Measurements from ENCODE around the gene LRRFIP2.
"Not testable (repeated sequence)": the region's sequence is repeated elsewhere in the genome, so short reads cannot be mapped to it uniquely, and the experiment has no call there.

Gene LRRFIP2, protein sequence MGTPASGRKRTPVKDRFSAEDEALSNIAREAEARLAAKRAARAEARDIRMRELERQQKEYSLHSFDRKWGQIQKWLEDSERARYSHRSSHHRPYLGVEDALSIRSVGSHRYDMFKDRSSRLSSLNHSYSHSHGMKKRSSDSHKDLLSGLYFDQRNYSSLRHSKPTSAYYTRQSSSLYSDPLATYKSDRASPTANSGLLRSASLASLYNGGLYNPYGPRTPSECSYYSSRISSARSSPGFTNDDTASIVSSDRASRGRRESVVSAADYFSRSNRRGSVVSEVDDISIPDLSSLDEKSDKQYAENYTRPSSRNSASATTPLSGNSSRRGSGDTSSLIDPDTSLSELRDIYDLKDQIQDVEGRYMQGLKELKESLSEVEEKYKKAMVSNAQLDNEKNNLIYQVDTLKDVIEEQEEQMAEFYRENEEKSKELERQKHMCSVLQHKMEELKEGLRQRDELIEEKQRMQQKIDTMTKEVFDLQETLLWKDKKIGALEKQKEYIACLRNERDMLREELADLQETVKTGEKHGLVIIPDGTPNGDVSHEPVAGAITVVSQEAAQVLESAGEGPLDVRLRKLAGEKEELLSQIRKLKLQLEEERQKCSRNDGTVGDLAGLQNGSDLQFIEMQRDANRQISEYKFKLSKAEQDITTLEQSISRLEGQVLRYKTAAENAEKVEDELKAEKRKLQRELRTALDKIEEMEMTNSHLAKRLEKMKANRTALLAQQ

DNA sequence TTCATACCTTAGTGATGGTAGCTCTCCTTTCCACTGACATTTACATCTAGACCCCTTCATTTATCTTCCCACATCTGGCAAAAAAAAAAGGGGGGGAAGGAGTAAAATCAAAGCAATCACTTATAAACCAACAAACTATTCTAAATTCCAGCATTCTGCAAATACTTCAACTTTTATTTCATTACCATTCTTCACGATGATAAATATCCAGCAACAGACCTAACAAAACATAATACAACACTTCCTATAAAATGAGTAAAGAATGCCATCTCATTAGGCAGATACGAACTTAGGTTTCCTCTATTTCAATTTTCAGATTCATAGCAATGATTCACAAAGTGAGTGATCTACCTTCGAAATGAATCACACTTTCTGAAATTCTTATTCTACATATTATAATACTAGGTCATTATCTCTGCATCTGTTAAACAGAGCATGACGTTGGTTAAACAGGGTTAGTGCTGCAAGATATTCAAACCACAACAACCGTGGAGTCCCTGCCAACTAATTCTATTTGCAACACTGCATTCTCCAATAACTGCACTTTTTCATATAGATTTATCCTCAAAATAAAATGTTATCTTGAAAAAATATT is at the start of gene LRRFIP2:
TSS of gene LRRFIP2 (minus strand) at position 51 of the 595 bp plus-strand sequence. CDS start 25,599 bp downstream, outside the sequence.
- no peak for DNase-seq (ENCODE audit: low read depth, low spot score)

DNA sequence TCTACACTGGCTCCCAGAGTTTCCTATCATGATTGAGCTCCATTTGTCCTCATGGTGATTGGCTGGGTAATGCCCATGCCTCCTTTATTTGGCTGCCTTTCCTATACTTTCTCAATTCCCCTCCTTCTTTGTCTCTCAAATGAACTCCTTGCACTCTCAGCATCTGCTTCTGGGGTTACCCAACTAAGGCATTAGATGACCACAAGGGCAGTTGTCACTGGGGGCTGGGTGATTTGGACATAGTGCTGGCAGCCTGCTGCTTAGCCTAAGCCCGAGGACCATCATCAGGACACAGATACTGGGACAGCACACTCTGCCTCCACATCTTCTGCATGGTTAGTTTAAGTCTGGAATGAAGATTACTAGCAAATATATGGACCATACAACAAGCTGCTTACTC is 49.2 kb upstream of the LRRFIP2 start:
- no peak for DNase-seq (ENCODE audit: low read depth, low spot score)

DNA sequence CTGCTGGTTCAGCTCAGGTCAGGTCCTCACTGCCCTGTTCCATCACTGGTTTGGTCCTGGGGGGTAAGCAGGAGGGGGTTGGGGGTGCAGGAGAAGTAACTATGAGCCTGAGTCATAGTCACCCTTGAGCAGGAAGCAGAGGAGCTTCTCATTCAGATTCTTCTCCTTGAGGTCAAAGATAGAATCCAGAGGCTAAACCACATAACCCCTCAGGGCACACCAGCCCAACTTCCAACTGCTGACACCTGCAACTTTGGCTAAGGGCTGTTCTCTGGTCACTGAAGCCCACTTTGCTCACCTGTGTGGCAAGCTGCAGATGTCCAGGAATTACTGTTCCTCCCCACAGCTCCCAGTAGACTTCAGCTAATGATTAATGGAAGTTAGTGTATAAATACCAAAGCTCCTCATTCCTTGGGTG is 48.8 kb upstream of the LRRFIP2 start:
- DNase-seq (ENCODE audit: low read depth, low spot score) = no peak

DNA sequence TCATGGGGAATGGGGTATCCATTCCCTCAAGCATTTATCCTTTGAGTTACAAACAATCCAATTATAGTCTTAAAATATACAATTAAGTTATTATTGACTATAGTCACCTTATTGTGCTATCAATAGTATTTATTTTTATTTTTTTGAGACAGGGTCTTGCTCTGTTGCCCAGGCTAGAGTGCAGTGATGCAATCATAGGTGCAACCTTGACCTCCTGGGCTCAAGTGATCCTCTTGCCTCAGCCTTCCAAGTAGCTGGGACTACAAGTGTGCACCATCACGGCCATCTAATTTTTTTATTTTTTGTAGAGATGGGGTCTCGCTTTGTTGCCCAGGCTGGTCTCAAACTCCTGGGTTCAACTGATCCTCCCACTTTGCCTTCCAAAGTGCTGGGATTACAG is 48.2 kb upstream of the LRRFIP2 start:
- not testable (repeated sequence) for DNase-seq (ENCODE audit: low read depth, low spot score)

DNA sequence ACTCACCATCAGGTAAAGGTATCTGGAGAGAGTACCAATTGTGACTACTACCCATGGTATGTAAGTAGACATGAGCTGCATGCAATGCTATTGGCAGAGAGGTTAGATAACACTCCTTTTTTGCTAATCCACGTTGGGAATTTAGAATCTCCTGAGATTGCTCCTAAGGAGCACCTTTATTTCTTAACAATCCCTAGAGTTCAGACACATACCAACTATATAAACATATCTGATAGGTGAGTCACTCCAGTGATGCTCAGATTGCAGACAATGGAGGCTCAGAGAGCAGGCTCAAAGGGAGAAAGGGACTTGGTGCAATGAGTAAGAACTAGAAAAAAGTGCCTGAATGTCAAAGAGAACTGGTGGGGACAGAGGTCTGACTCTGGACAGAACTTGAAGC is 47.0 kb upstream of the LRRFIP2 start:
- DNase-seq (ENCODE audit: low read depth, low spot score) = no peak

DNA sequence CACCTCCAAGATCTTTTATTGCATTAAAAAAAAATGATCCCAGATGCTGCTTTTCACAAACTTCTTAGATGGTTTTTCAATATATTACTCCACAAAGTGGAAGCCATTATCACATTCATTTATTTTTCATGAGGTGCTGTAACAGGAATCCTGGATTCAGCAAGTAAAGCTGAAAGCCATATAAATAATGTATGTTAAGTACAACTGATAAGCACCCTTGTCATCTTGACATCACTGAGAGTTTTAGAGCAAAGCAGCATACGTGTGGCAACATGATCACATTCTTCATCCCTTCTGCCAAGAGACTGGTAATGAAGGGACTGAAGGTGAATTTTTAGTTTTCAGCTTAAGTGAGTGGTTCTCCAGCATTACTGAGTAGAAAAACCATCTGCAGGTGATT is 44.9 kb upstream of the LRRFIP2 start:
- no peak for DNase-seq (ENCODE audit: low read depth, low spot score)

DNA sequence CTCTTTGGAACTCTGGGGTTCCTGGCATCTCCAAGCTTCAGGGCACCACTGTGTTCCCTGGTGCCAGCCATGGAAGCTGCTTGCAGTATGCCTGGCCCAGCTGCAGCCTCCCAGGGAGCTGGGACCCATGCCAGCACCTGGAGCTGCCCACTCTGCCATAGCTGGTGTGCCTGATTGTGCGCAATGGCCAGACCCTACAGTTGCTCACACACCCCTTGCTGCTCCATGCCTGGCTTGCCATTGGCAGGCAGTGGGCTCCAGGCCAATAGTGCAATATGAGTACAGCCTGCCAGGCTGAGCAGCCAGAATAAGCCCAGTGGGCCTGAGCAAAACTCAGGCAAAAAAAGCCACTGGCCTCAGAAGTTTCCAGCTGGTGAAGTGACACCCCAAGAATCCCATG is 43.8 kb upstream of the LRRFIP2 start:
- DNase-seq (ENCODE audit: low read depth, low spot score) = no peak

DNA sequence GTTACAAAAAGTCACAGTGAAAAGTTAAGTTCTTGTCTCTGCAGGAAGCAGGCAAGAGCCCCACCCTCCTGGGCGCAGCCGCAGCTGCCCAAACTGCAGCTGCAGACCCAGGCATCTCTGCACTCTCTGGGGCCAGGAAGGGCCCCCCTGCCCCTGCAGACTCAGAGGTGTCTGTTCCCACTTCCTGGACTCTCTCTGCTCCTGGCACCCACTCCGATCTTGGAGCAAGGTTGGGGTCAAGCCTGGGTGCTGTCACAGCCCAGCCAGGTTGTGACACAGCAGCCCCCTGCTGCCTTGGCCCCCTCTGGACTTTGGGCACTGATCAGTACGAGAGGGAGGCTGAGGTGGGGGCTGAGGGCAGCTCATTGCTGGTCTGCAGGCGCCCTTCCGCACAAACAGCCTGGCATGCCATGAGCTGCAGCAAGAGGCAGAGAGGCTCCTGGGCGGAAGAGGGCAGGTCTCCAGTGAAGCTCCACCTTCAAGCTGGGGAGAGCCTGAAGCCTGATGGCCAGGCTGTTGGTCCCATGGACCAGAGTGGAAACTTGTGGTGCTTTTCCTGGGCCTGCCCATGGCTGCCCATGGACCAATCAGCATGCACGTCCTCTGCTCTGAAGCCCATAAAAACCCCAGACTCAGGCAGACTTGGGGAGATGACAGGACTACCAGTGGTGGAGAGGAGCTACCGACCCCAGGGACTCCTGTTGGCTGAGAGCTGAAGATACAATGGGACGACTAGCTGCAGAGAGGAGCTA is 42.9 kb upstream of the LRRFIP2 start:
- no peak for DNase-seq (ENCODE audit: low read depth, low spot score)

DNA sequence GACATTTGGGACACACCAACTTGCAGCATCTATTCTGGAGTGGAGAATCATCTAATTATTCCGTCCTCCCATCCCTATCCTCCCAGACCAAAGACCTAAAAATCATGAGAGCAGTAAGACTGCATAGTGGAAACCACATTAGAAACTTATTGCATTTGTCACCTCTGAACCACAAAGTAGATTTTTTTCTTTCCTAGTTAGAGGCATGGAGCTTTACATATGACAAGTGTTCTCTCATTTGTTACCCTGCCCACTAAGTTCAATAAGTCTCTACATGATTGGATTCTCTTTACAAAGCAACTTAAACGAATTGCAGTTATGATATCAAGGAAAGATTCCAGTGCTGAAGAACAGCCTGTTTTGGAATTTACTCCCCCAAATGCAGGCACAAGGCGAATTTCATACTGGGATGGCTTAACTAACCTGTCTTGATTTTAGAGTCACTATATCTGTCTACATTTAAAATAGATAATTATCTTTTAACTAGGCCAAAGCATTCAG is 42.3 kb upstream of the LRRFIP2 start:
- DNase-seq (ENCODE audit: low read depth, low spot score) = no peak

DNA sequence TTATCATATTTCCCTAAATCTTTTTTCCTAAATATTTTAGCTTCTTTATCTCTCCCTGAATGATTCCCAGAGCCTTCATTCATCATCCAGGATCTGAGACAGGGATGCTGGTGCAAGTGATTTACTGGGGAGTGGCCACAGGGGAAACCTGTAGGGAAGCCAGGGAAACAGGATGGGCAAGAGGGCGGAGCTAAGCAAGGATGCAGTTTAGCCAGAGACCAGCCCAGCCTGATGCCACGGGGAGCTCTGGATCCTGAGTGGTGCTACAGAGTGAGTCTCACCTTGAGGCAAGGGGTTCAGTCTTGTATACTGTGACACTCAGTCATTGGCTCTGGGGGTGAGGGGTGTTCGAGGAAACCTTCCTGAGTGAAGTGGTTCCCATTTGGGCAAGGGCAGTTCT is 39.7 kb upstream of the LRRFIP2 start:
- no peak for DNase-seq (ENCODE audit: low read depth, low spot score)

DNA sequence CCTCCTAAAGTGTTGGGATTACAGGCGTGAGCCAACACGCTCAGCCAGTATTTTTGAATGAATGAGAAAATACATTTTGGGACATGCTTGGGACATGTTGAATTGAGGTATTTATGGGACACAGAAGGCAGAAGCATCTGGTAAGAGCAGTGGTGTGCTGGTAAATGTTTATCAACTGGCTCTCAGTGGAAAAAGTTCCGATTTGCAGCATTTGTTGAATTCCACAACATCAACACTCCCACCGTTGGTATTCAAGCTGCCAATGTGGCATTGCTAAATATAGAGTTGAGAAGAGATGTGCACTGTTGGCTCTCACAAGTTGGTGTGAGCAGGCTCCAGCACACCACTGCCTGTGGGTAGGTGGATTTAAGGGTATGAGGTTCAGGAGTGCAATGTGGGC is 35.8 kb upstream of the LRRFIP2 start:
- DNase-seq (ENCODE audit: low read depth, low spot score) = no peak

DNA sequence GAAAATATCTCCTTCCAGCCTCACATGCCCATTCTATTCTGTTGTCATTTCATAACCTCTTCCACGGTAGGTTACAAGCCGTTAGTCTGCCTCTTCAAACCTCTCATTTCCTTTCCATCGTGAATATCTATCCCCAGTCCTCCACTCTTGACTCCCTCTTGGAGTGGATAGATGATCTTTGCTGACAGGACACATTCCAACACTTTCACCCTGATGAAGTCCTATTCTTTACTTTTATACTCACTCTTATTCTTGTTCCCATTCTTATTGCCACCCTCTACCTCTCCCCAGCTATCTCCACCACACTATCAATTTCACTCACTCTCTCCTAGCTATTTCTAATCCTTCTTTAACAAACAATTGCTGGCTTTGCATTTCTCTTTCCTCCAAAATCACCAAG is 34.2 kb upstream of the LRRFIP2 start:
- DNase-seq (ENCODE audit: low read depth, low spot score) = not testable (repeated sequence)

DNA sequence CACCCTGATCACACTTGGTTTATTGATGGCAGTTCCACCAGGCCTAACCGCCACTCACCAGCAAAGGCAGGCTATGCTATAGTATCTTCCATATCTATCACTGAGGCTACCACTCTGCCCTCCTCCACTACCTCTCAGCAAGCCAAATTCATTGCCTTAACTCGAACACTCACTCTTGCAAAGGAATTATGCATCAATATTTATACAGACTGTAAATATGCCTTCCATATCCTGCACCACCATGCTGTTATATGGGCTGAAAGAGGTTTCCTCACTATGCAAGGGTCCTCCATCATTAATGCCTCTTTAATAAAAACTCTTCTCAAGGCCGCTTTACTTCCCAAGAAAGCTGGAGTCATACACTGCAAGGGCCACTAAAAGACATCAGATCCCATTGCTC is 33.6 kb upstream of the LRRFIP2 start:
- DNase-seq (ENCODE audit: low read depth, low spot score) = not testable (repeated sequence)

DNA sequence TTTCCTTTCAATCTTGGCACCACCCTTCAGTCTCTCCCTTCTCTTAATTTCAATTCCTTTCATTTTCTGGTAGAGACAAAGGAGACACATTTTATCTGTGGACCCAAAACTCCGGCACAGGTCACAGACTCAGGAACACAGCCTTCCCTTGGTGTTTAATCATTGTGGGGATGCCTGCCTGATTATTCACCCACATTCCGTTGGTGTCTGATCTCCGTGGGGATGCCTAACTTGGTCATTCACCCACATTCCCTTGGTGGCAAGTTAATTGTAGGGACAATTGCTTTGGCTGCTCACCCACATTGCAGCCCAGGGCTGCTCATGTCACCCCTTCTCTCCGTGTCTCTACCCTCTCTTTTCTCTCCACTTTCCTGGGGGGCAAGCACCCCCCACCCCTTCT is 31.7 kb upstream of the LRRFIP2 start:
- not testable (repeated sequence) for DNase-seq (ENCODE audit: low read depth, low spot score)

DNA sequence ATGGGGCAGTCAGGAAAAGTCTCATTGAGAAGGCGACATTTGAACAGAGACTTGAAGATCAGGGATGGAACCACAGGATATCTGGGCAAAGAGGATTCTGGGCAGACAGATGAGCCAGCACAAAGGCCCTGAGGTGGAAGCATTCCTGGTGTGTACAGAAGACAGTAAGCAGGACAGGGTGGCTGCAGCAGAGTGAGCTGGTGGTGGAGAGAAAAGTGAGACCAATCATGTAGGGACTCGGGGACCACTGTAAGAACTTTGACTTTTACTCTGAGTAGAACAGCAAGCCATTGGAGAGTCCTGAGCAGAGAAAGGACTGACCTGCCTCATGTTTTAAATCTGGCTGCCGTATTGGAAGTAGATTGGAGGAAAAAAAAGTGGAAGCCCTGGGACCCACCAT is 29.9 kb upstream of the LRRFIP2 start:
- DNase-seq (ENCODE audit: low read depth, low spot score) = no peak

DNA sequence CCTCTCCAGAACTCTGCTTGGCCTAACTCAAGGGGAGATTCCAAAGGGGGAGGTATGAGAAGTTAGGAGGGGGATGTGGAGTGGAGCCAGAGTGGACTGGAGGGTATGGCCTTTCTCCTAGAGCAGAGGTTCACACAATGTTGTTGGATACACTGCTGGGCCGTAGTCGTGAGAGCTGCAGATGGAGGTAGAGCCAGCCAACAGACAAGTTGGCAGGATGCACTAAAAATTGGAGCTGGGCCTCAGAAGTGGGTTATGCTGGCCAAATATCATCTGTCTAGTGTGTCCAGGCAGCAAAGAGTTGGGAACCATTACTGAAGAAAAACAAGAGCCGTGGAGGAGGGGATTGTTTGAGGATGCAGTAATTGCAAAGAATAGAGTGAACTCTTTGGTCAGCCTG is 27.7 kb upstream of the LRRFIP2 start:
- DNase-seq (ENCODE audit: low read depth, low spot score) = no peak

DNA sequence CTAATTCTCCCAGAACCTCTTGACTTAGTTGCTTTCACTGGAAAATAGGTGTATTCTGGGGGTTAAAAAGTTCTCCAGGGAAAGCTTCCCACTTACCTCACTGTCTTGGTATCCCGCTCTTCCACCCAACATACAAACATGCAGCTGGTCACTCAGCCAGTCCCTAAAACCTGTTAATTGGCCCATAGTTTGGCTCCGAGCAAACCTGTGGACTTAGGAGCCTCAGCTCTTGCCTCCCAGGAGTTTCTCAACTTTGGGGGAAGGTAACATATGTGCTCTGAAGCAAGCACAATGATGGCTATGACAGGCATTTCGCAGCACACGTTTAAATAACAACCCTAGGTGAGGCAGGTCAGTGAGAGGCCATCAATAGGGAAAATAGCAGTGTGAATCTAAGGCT is 25.8 kb upstream of the LRRFIP2 start:
- DNase-seq (ENCODE audit: low read depth, low spot score) = no peak

DNA sequence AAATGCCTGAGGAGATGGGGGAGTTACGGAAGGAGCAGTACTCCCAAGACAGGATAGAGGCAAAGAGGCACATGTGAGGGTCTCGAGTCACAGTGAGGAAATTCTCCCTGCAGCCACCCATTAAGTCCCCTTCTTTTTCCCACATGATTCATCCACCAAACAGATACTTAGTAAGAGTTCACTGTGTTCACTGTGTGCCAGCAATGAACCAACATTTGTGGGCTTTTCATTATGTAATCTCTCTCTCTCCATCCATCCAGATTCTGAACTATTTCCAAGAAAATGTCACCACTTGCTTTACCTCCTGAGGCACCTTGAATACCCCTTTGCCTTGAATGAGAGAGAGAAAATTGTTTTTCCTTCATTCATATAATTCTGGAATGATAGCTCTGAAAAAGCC is 24.6 kb upstream of the LRRFIP2 start:
- DNase-seq (ENCODE audit: low read depth, low spot score) = no peak

DNA sequence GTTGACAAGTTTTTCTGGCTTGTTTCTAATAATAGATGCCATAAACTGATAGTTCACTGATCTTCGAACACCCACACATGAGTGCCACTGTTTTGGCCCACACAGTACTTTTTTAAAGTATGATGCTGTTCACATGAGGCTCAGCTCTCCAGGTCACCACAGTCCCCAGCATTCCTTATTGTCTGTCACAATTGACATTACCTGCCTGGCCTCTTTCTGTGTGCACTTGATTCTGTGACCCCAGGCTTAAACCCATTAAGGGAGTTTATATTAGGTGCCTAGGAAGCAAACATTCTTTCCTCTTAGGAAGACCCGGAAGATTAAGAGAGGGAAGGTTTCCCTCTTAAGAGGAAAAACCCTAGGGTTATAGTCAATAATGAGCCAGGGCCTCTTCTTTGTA is 24.2 kb upstream of the LRRFIP2 start:
- DNase-seq (ENCODE audit: low read depth, low spot score) = no peak

DNA sequence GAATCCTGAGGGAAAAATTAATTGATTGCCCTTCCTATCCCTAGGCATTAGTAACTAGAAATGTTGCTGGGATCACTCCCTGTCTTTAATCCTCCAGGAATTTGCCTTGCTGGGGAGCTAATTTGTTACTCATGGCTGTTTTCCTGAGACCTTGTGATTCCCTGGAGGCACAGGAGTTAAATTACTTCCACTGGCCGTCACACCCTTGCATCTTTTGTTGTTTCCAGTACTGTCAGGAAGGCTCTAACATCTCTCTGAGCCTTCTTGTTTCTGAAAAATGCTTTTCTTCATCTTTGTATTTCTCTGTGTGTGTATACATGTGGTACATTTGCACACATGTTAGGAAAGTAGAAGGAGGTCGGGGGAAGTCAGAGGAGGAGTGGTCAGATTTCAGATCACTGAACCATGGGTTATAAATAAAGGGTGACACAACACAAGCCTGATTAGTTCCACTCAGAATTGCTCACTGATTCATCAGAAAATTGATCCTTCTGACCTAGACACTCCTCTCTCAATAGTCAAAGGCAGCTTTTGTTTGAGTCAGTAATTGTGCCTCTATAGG is 23.5 kb upstream of the LRRFIP2 start:
- DNase-seq (ENCODE audit: low read depth, low spot score) = no peak

DNA sequence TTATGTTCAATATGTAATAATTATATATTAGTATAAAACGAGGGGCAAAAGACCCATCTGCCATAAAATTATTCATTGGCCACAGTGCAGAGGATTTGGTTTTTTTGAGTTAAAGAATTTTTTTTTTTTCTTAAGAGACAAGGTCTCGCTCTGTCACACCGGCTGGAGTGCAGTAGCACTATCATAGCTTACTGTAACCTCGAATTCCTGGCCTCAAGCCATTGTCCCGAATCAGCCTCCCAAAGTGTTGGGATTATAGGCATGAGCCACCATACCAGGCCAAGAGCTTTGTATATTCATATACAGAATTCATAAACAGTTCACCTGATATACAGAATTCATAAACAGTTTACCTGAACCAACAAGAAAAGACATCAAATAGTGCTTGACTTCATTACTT is 20.2 kb upstream of the LRRFIP2 start:
- no peak for DNase-seq (ENCODE audit: low read depth, low spot score)

DNA sequence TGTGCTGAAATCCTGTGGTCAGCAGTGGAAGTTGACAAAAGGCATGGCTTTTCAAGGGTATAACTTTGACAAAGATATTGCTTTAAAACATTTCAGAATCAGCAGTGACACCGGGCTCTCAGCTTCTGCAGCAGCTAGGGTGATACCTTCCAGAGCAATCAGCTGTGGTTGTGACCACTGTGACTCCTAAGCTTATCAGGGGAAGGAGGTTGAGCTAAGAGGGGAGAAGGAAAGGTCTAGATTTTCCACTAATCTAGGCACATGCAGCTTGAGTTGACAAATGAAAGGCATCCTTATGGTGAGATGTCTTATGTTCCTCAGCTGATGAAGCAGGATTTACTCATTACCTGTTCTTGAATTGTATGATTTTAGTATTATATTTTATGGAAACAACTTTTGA is 16.3 kb upstream of the LRRFIP2 start:
- DNase-seq (ENCODE audit: low read depth, low spot score) = no peak
